Lung (tissue), 12 donors: ENCODE results near the gene ASF1A. TPM values are rescaled to one million over a fixed set of nuclear protein-coding genes. Genes with fewer than 3 reads are reported as not detected.

Experiments
- ATAC-seq: fragments of 200-7000 bp; cut with Tn5 transposase; one replicate; pipeline ENCODE4 v1.9.1; 2020; ENCODE audit warnings: moderate number of reproducible peaks; ENCODE audit not compliant: insufficient read depth, low FRiP score
- DNase-seq, 3 donors: peaks; one replicate each; pipeline ENCODE4 v3.0.0-alpha.2; 2013 to 2017
- H3K27ac ChIP-seq, 2 donors: one replicate each; pipeline ENCODE4 v1.5.1; 2013; ENCODE audit warnings: mild to moderate bottlenecking in 2 of 2, moderate library complexity in 2 of 2, control low read depth in 1 of 2, inconsistent platforms in 1 of 2, low read depth in 1 of 2, low read length in 1 of 2
- H3K27me3 ChIP-seq, 3 donors: one replicate each; pipeline ENCODE4 v1.5.1; 2013; ENCODE audit warnings: low read length in 2 of 3; ENCODE audit not compliant: control insufficient read depth in 3 of 3, insufficient read depth in 3 of 3
- H3K36me3 ChIP-seq, 4 donors: one replicate each; pipeline ENCODE4 v1.5.1; 2013; ENCODE audit warnings: low read length in 4 of 4, mild to moderate bottlenecking in 1 of 4, moderate library complexity in 1 of 4; ENCODE audit not compliant: control insufficient read depth in 4 of 4, insufficient read depth in 4 of 4
- H3K4me1 ChIP-seq, 5 donors: one replicate each; pipeline ENCODE4 v1.5.1; 2013; ENCODE audit warnings: low read length in 5 of 5, mild to moderate bottlenecking in 2 of 5, moderate library complexity in 1 of 5; ENCODE audit not compliant: control insufficient read depth in 5 of 5, insufficient read depth in 5 of 5
- H3K4me3 ChIP-seq: one replicate; pipeline ENCODE4 v1.5.1; 2013; ENCODE audit warnings: mild to moderate bottlenecking, control low read depth, moderate library complexity
- H3K9ac ChIP-seq, 2 donors: one replicate each; pipeline ENCODE4 v1.5.1; 2013; ENCODE audit warnings: low read length in 2 of 2, control low read depth in 1 of 2; ENCODE audit not compliant: insufficient read depth in 1 of 2
- H3K9me3 ChIP-seq, 4 donors: one replicate each; pipeline ENCODE4 v1.5.1; 2013; ENCODE audit warnings: low read length in 3 of 4, mild to moderate bottlenecking in 1 of 4, moderate library complexity in 1 of 4; ENCODE audit not compliant: control insufficient read depth in 4 of 4, insufficient read depth in 3 of 4
- WGBS, 2 donors: extraction: QIAGEN DNeasy Blood & Tissue Kit; methylation state at CpG; one replicate each; pipeline ENCODE4 v1.1.7; 2013; 5-methylcytosine and 5-hydroxymethylcytosine counted together
- polyA plus RNA-seq, 2 donors: library from polyadenylated mRNA; stranded (reverse); fragments of 200-250 nt; gene quantifications; one replicate each; pipeline ENCODE4 v1.2.1, GENCODE V29; 2013
- total RNA-seq, 2 donors: library from RNA; depleted of rRNA in 1 of 2; stranded (reverse); fragments of >200 nt in 1 of 2; gene quantifications; one replicate each; pipeline ENCODE4 v1.2.1, GENCODE V29; 2014 to 2021
- TF ChIP-seq, protein P1 (sequence below): IDR thresholded peaks from 2 replicates; pipeline ENCODE4 v1.5.1; 2012; ENCODE audit warnings: mild to moderate bottlenecking; ENCODE audit errors: control extremely low read depth, extremely low read depth
- donor health status: control.
- donor health status: control.
- donor health status: Bipolar disorder and iron deficiency.
- donor health status: healthy.
- donor health status: DM: yes; HTN: yes; CAD: no.

ASF1A gene
- total and polyA plus RNA-seq, 4 donors, result 8.9 to 32.9 (median 23.9) TPM

DNA sequence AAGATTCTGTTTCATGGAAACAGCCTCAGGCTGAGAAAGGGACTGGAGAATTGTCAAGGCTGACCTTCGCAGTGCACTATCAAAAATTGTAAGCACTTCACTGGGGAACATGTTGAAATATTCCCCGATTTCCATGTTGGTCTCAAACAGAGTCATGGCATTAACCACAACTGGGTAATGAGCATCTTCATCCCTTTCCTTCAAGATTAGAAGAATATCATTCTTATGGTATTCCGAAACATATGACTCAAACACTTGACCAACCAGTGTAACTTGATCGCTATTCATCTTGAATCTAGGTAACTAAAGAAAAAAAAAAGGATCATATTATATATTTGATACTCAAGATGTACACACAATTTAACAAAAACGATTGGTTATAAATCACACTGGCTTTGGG lies 37.5 kb downstream of the ASF1A start:
- Histone ChIP-seq H3K9me3 (no peaks in the 10 kb centered on the region), H3K36me3 (peaks cover 0 to 13% (median 4%) of the 10 kb centered on the region in 4 donors), H3K9ac (no peak overlapping the region), H3K4me1 (peaks cover 0 to 9% (median 3%) of the 10 kb centered on the region in 5 donors), H3K27ac (no peak overlapping the region), H3K4me3 (no peak overlapping the region), H3K27me3 (no peaks in the 10 kb centered on the region)
- DNase-seq (no peak), ATAC-seq (no peak)
- TF ChIP-seq, protein P1, sequence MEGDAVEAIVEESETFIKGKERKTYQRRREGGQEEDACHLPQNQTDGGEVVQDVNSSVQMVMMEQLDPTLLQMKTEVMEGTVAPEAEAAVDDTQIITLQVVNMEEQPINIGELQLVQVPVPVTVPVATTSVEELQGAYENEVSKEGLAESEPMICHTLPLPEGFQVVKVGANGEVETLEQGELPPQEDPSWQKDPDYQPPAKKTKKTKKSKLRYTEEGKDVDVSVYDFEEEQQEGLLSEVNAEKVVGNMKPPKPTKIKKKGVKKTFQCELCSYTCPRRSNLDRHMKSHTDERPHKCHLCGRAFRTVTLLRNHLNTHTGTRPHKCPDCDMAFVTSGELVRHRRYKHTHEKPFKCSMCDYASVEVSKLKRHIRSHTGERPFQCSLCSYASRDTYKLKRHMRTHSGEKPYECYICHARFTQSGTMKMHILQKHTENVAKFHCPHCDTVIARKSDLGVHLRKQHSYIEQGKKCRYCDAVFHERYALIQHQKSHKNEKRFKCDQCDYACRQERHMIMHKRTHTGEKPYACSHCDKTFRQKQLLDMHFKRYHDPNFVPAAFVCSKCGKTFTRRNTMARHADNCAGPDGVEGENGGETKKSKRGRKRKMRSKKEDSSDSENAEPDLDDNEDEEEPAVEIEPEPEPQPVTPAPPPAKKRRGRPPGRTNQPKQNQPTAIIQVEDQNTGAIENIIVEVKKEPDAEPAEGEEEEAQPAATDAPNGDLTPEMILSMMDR, result no peak
- 94 to 97% methylated on average over 5 of the region's 5 CpGs for WGBS, 2 donors

- H3K27ac ChIP-seq, result no peak overlapping the region
- no peak for ATAC-seq
- H3K4me1 ChIP-seq, result peaks cover 0 to 9% (median 3%) of the 10 kb centered on the region in 5 donors
- H3K4me3 ChIP-seq, result no peak overlapping the region
- H3K36me3 ChIP-seq, result peaks cover 0 to 13% (median 4%) of the 10 kb centered on the region in 4 donors
- TF ChIP-seq, protein P1, result no peak
- H3K9me3 ChIP-seq, result no peaks in the 10 kb centered on the region
- DNase-seq, result no peak
- no peak overlapping the region for H3K9ac ChIP-seq
- WGBS, 2 donors, result 47 to 62% methylated on average over 2 of the region's 2 CpGs
- H3K27me3 ChIP-seq, result no peaks in the 10 kb centered on the region
These were observed 38.5 kb downstream of the ASF1A start for GRCh38 chr6:118932421-118932820.

DNA sequence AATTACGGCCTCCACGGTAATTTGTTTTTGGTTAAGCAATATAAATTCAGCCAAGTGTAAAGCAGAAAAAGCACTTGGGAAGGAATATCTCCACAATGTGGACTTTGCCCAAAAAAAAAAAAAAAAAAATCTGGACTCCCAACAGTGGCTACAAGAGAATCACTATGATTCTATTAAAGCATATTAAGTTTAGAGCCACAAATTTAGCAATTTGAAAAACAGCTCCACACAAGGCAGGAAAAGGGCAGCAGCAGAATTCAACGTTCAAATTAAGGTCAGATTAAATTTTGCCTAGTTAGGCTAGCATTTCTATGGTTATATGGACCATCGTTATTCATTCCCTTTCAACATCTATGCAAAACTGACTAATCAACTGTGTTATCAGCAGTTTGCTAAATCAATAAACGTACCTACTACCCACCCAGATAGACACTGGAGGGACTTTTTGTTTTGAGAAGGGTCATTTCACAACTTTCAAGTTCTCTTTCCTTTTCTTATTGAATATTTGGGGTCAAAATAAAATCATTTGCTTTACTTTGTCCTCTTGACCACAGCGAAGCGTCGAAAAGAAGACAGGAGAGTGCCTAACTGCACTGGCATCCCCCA lies 40.0 kb downstream of the ASF1A start:
- Histone ChIP-seq H3K9me3 (no peaks in the 10 kb centered on the region), H3K4me1 (peaks cover 0 to 9% (median 3%) of the 10 kb centered on the region in 5 donors), H3K4me3 (peak overlapping the region; percentile 61), H3K27ac (peak overlapping the region in 1 of 2 donors; percentile 99), H3K27me3 (no peaks in the 10 kb centered on the region), H3K9ac (peak overlapping the region in 1 of 2 donors; percentile 19), H3K36me3 (peaks cover 0 to 10% (median 1%) of the 10 kb centered on the region in 4 donors)
- ATAC-seq (no peak), DNase-seq (peak in 1 of 3 donors; percentile 6)
- WGBS, 2 donors, result 20 to 28% methylated on average over 8 of the region's 8 CpGs
- TF ChIP-seq, protein P1, result no peak
